Neural cell (in vitro differentiated cells): ENCODE measurements around the gene FAM161B.

ENCODE experiments used
- EP300 ChIP-seq: fragments of 450-650 bp; conservative IDR thresholded peaks from 2 replicates; pipeline ENCODE4 v1.6.1; 2014; ENCODE audit warnings: antibody characterized with exemption, mild to moderate bottlenecking, moderate library complexity; ENCODE audit not compliant: poor library complexity, severe bottlenecking
- EZH2 ChIP-seq: fragments of 200-600, 300-800 bp; shearing (Covaris generic), sonication (generic); IDR thresholded peaks from 2 replicates; pipeline ENCODE4 v1.6.1; 2014; ENCODE audit warnings: antibody characterized with exemption, low read length, borderline replicate concordance, mild to moderate bottlenecking; ENCODE audit not compliant: insufficient read depth, poor library complexity, severe bottlenecking
- POLR2AphosphoS5 ChIP-seq: IDR thresholded peaks from 2 replicates; pipeline ENCODE4 v1.6.1; 2012
- RAD21 ChIP-seq: fragments of 450-650 bp; conservative IDR thresholded peaks from 2 replicates; pipeline ENCODE4 v1.6.1; 2014; ENCODE audit warnings: antibody characterized with exemption, mild to moderate bottlenecking, moderate library complexity
- SMC3 ChIP-seq: fragments of 450-650 bp; conservative IDR thresholded peaks from 2 replicates; pipeline ENCODE4 v1.6.1; 2014; ENCODE audit warnings: antibody characterized with exemption, mild to moderate bottlenecking, moderate library complexity; ENCODE audit not compliant: poor library complexity
- TF ChIP-seq, protein P1 (sequence below): fragments of 450-650 bp; IDR thresholded peaks from 2 replicates; pipeline ENCODE4 v1.5.1; 2014; ENCODE audit warnings: antibody characterized with exemption, mild to moderate bottlenecking, moderate library complexity; ENCODE audit not compliant: poor library complexity, severe bottlenecking

DNA sequence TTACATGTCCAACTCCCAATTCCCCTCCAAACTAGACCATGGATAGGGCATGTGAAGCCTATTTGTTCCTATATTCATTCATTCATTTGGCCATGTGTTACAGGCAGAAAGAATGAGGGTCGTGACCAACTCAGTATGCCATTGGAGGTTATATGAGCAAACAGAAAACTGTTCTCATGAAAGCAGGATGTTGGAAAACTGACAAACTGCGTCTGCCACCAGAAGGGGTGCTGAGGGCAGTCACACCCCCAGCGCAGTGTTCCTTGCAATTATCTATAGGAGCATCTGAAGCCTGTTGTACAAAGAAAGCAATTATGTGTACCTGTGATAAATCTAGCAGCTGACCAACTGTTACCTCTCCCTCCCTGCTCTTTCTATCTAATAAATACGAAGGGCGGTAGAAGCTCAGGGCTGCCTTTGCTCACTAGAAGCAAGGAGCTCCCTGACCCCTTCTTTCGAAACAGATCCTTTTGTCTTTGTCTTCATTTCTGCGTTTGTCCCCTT is 48.1 kb upstream of the FAM161B start:
- TF ChIP-seq, protein P1, sequence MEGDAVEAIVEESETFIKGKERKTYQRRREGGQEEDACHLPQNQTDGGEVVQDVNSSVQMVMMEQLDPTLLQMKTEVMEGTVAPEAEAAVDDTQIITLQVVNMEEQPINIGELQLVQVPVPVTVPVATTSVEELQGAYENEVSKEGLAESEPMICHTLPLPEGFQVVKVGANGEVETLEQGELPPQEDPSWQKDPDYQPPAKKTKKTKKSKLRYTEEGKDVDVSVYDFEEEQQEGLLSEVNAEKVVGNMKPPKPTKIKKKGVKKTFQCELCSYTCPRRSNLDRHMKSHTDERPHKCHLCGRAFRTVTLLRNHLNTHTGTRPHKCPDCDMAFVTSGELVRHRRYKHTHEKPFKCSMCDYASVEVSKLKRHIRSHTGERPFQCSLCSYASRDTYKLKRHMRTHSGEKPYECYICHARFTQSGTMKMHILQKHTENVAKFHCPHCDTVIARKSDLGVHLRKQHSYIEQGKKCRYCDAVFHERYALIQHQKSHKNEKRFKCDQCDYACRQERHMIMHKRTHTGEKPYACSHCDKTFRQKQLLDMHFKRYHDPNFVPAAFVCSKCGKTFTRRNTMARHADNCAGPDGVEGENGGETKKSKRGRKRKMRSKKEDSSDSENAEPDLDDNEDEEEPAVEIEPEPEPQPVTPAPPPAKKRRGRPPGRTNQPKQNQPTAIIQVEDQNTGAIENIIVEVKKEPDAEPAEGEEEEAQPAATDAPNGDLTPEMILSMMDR, result no peak
- TF ChIP-seq EZH2 (no peak), RAD21 (no peak), POLR2AphosphoS5 (no peak), SMC3 (no peak), EP300 (no peak)
